Measurements from ENCODE around the gene USP17L29.
"Not testable (repeated sequence)": the region's sequence is repeated elsewhere in the genome, so short reads cannot be mapped to it uniquely, and the experiment has no call there.

The USP17L29 gene, protein sequence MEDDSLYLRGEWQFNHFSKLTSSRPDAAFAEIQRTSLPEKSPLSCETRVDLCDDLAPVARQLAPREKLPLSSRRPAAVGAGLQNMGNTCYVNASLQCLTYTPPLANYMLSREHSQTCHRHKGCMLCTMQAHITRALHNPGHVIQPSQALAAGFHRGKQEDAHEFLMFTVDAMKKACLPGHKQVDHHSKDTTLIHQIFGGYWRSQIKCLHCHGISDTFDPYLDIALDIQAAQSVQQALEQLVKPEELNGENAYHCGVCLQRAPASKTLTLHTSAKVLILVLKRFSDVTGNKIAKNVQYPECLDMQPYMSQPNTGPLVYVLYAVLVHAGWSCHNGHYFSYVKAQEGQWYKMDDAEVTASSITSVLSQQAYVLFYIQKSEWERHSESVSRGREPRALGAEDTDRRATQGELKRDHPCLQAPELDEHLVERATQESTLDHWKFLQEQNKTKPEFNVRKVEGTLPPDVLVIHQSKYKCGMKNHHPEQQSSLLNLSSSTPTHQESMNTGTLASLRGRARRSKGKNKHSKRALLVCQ

GRCh38 chr4:9353338-9353737 lies at the start of gene USP17L29:
USP17L29 (plus strand) TSS chr4:9353638; CDS start chr4:9353638, 0 bp downstream.
- DNase-seq: not testable (repeated sequence)

- DNase-seq: not testable (repeated sequence)
Measured at GRCh38 chr4:9324191-9324590, 29.2 kb upstream of the USP17L29 start.

DNA sequence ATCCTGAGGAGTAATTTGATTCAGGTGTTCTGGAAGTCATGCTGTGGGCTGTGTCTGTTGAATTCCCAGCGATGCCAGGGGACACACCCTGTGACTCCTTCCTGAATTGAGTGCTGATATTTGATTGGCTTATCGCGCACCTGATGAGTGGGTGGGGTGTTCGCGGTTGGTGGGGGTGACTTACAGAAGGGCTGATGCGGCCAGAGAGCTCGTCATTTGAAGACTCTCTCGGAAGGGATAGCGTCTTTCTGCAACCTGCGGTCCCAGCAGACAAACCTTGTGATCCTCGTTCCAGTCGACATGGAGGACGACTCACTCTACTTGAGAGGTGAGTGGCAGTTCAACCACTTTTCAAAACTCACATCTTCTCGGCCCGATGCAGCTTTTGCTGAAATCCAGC lies 28.6 kb upstream of the USP17L29 start, which contains the start of gene USP17L24:
Gene USP17L24, plus strand, starts transcription at position 301 of the 400 bp plus-strand sequence. Its CDS starts 0 bp downstream, at position 301.
- not testable (repeated sequence) for DNase-seq

- DNase-seq: not testable (repeated sequence)
Measured at GRCh38 chr4:9329611-9330010, 23.8 kb upstream of the USP17L29 start, which contains the start of gene USP17L25. USP17L25 (plus strand) TSS chr4:9329911; CDS start chr4:9329911, 0 bp downstream.

DNA sequence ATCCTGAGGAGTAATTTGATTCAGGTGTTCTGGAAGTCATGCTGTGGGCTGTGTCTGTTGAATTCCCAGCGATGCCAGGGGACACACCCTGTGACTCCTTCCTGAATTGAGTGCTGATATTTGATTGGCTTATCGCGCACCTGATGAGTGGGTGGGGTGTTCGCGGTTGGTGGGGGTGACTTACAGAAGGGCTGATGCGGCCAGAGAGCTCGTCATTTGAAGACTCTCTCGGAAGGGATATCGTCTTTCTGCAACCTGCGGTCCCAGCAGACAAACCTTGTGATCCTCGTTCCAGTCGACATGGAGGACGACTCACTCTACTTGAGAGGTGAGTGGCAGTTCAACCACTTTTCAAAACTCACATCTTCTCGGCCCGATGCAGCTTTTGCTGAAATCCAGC lies 19.1 kb upstream of the USP17L29 start, which contains the start of gene USP17L26:
Gene USP17L26, plus strand, starts transcription at position 301 of the 400 bp plus-strand sequence. Its CDS starts 0 bp downstream, at position 301.
- DNase-seq: not testable (repeated sequence)

- not testable (repeated sequence) for DNase-seq
Measured at GRCh38 chr4:9339103-9339502, 14.3 kb upstream of the USP17L29 start, which contains the start of gene USP17L5. USP17L5 (plus strand) TSS chr4:9339403; CDS start chr4:9339403, 0 bp downstream.

DNA sequence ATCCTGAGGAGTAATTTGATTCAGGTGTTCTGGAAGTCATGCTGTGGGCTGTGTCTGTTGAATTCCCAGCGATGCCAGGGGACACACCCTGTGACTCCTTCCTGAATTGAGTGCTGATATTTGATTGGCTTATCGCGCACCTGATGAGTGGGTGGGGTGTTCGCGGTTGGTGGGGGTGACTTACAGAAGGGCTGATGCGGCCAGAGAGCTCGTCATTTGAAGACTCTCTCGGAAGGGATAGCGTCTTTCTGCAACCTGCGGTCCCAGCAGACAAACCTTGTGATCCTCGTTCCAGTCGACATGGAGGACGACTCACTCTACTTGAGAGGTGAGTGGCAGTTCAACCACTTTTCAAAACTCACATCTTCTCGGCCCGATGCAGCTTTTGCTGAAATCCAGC lies 9.6 kb upstream of the USP17L29 start, which contains the start of gene USP17L27:
Gene USP17L27, plus strand, starts transcription at position 301 of the 400 bp plus-strand sequence. Its CDS starts 0 bp downstream, at position 301.
- DNase-seq: not testable (repeated sequence)

DNA sequence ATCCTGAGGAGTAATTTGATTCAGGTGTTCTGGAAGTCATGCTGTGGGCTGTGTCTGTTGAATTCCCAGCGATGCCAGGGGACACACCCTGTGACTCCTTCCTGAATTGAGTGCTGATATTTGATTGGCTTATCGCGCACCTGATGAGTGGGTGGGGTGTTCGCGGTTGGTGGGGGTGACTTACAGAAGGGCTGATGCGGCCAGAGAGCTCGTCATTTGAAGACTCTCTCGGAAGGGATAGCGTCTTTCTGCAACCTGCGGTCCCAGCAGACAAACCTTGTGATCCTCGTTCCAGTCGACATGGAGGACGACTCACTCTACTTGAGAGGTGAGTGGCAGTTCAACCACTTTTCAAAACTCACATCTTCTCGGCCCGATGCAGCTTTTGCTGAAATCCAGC lies 4.8 kb upstream of the USP17L29 start, which contains the start of gene USP17L28:
Gene USP17L28, plus strand, starts transcription at position 301 of the 400 bp plus-strand sequence. Its CDS starts 0 bp downstream, at position 301.
- not testable (repeated sequence) for DNase-seq

DNA sequence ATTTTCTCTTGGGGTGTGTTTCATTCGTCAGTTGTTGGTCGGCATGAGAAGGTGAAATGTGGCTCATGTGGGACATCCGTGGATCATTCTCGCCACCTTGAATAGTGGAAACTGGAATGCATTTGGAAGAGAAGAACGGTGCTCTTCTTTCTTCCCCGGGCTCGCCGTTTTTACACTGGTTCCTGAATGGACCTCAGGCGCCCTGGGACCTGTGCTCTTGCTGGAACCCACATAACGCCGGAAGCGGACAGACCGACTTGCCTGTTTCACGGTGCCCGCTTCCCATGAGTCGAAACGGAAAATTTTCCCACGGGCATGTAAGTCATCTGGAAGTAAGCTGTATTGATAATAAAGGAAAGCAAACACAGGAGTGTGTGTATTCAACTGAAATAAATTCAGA lies 2.6 kb upstream of the USP17L29 start:
- DNase-seq: not testable (repeated sequence)

DNA sequence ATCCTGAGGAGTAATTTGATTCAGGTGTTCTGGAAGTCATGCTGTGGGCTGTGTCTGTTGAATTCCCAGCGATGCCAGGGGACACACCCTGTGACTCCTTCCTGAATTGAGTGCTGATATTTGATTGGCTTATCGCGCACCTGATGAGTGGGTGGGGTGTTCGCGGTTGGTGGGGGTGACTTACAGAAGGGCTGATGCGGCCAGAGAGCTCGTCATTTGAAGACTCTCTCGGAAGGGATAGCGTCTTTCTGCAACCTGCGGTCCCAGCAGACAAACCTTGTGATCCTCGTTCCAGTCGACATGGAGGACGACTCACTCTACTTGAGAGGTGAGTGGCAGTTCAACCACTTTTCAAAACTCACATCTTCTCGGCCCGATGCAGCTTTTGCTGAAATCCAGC lies 9.4 kb downstream of the USP17L29 start, which contains the start of gene USP17L30:
Gene USP17L30, plus strand, starts transcription at position 301 of the 400 bp plus-strand sequence. Its CDS starts 0 bp downstream, at position 301.
- not testable (repeated sequence) for DNase-seq

DNA sequence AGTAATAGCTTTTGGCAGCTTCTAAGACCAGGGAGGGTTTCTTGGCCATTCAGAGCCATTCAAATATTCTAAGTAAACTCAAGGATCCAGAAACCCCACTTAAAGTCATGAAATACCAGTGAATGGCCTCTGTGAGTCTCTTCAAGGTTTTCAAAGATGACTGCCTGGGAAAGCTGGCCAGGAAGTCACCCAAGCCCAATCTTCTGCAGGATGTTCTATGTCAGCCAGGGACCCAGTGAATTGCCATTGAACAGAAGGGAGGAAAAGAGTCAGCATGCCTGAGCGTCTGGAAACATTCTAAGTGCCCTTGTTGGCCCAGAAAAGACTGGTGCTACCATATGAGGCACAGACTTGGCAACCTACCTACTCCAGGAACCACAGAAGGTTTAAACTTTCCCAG lies 26.4 kb downstream of the USP17L29 start:
- not testable (repeated sequence) for DNase-seq

DNA sequence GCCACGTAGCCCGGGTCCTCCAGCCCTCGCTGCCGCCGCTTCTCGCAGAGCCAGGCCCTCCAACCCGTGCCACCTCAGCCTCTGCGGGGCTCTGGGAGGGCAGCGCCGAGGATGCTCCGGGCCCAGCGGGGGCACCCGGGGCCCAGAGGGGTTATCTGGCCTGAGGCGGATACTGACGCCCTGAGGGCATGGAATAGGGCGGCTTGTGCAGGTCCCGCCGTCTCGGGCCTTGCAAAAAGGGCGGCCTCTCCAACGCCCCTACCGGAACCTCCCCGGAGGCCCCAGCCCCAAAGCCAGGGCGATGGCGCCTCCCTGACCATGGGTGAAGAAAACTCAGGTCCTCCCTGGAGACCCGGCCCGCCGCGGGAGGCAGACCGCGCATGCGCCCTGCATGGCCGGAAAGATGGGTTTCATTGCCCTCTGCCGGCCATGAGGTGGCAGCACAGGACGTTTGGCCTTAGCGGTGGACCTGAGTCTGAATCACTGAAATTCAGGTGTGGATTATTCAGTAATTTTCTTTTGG lies 27.6 kb downstream of the USP17L29 start:
- DNase-seq: peak; percentile 57 to 59

DNA sequence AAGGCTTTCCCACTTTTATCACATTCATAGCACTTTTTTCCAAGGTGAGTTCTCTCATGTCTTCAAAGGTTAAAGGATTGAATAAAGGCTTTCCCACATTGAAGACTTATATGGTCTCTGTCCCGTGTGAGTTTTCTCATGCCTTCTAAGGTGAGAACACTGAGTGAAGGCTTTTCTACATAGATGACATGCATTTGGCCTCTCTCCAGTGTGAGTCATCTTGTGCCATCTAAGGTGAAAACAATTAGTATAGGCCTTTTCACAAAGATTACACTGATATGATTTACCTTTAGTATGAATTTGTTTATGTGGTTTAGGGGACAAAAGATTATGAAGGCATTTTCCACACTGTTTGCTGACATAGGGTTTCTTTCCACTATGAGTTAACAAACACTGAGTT lies 30.7 kb downstream of the USP17L29 start:
- DNase-seq: no peak

DNA sequence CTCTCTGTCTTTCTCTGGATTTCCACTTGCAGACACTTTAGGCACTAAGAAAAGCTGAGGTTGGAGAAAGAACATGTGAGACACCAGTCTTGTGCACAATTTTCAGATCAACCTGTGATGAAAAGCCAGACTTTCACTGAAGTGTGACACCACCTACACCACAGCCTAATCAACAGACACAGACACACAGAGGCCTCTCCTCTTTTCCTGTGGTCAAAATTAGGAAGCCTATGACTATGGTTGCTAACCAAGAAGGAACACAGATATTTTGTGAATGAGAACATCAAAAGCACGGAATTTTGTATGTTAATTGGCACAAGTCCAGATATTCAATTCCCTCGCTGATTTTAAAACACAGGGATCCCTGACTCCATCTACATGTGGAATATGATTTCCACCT lies 35.6 kb downstream of the USP17L29 start:
- DNase-seq: not testable (repeated sequence)

Measured in activated CD4-positive, alpha-beta T cell treated with anti-CD3 and anti-CD28 coated beads, Interleukin-2, amount 50 U/mL, for 4 hours (primary cell).